ENCODE results near the gene PCMT1. TPM values are rescaled to one million over a fixed set of nuclear protein-coding genes. Genes with fewer than 3 reads are reported as not detected.

The PCMT1 gene
- total RNA-seq, 1 donor from 2014 or later = 133 TPM

- H3K9me3 ChIP-seq (ENCODE audit: low read depth) = no peaks in the 10 kb centered on the region
- no peaks in the 10 kb centered on the region for H4K20me1 ChIP-seq (ENCODE audit: low read depth)
- H3K36me3 Mint-ChIP-seq = peaks cover 6% of the 10 kb centered on the region
- H3K4me1 Mint-ChIP-seq = no peaks in the 10 kb centered on the region
- H3K27me3 Mint-ChIP-seq (ENCODE audit: insufficient read depth, low read depth) = peaks cover 2% of the 10 kb centered on the region
- H3K9me3 Mint-ChIP-seq = no peaks in the 10 kb centered on the region
- H3K4me1 ChIP-seq = no peaks in the 10 kb centered on the region
- no peak overlapping the region for H3K9ac ChIP-seq
- H3K27me3 ChIP-seq = no peaks in the 10 kb centered on the region
- no peak overlapping the region for H3K27ac ChIP-seq
- no peak overlapping the region for H3K4me2 ChIP-seq
- no peaks in the 10 kb centered on the region for H3F3A ChIP-seq (ENCODE audit: low read depth)
- no peaks in the 10 kb centered on the region for H3K36me3 ChIP-seq
- DNase-seq (ENCODE audit: low spot score) = no peak
- H3K4me3 ChIP-seq = no peak overlapping the region
- H3K4me3 Mint-ChIP-seq = no peak overlapping the region
- no peaks in the 10 kb centered on the region for H3K79me2 ChIP-seq (ENCODE audit: low read depth)
- no peak overlapping the region for H3K27ac Mint-ChIP-seq
- H2AFZ ChIP-seq (replicated peaks) = no peak overlapping the region
- TF ChIP-seq EZH2phosphoT487 (IDR thresholded peaks at IDR 0.05) (no peak), EZH2 (IDR thresholded peaks at IDR 0.05) (no peak), CTCF (IDR thresholded peaks at IDR 0.05) (no peak)
These were observed 63.8 kb downstream of the PCMT1 start for GRCh38 chr6:149813351-149813750.

GRCh38 chr6:149815788-149816187 lies 66.2 kb downstream of the PCMT1 start:
- Histone ChIP-seq H3K4me1 (no peaks in the 10 kb centered on the region), H3K4me3 (no peak overlapping the region), H3K4me2 (no peak overlapping the region), H4K20me1 (ENCODE audit: low read depth) (no peaks in the 10 kb centered on the region), H3K79me2 (ENCODE audit: low read depth) (no peaks in the 10 kb centered on the region), H3F3A (ENCODE audit: low read depth) (no peaks in the 10 kb centered on the region), H2AFZ (replicated peaks) (no peak overlapping the region), H3K27ac (no peak overlapping the region), H3K36me3 (no peaks in the 10 kb centered on the region), H3K9me3 (ENCODE audit: low read depth) (no peaks in the 10 kb centered on the region), H3K9ac (no peak overlapping the region), H3K27me3 (no peaks in the 10 kb centered on the region)
- Mint-ChIP-seq H3K27ac (no peak overlapping the region), H3K4me3 (no peak overlapping the region), H3K9me3 (no peaks in the 10 kb centered on the region), H3K4me1 (no peaks in the 10 kb centered on the region), H3K36me3 (peaks cover 8% of the 10 kb centered on the region), H3K27me3 (ENCODE audit: insufficient read depth, low read depth) (peaks cover 2% of the 10 kb centered on the region)
- DNase-seq (ENCODE audit: low spot score) = no peak
- TF ChIP-seq EZH2 (IDR thresholded peaks at IDR 0.05) = no peak
- TF ChIP-seq CTCF (IDR thresholded peaks at IDR 0.05) = no peak
- TF ChIP-seq EZH2phosphoT487 (IDR thresholded peaks at IDR 0.05) = no peak

- no peak overlapping the region for H3K4me3 ChIP-seq
- no peaks in the 10 kb centered on the region for H3K4me1 Mint-ChIP-seq
- H3K36me3 ChIP-seq = no peaks in the 10 kb centered on the region
- H3K4me1 ChIP-seq = no peaks in the 10 kb centered on the region
- no peak overlapping the region for H3K27ac ChIP-seq
- peaks cover 7% of the 10 kb centered on the region for H3K36me3 Mint-ChIP-seq
- H3K27me3 ChIP-seq = no peaks in the 10 kb centered on the region
- no peaks in the 10 kb centered on the region for H3K9me3 ChIP-seq (ENCODE audit: low read depth)
- no peak for DNase-seq (ENCODE audit: low spot score)
- no peaks in the 10 kb centered on the region for H3K9me3 Mint-ChIP-seq
- H3K79me2 ChIP-seq (ENCODE audit: low read depth) = no peaks in the 10 kb centered on the region
- TF ChIP-seq EZH2 (IDR thresholded peaks at IDR 0.05) (no peak), CTCF (IDR thresholded peaks at IDR 0.05) (no peak), EZH2phosphoT487 (IDR thresholded peaks at IDR 0.05) (no peak)
- no peak overlapping the region for H2AFZ ChIP-seq (replicated peaks)
- H3K27me3 Mint-ChIP-seq (ENCODE audit: insufficient read depth, low read depth) = no peaks in the 10 kb centered on the region
- no peaks in the 10 kb centered on the region for H4K20me1 ChIP-seq (ENCODE audit: low read depth)
- no peak overlapping the region for H3K9ac ChIP-seq
- no peak overlapping the region for H3K4me3 Mint-ChIP-seq
- H3F3A ChIP-seq (ENCODE audit: low read depth) = no peaks in the 10 kb centered on the region
- no peak overlapping the region for H3K4me2 ChIP-seq
- H3K27ac Mint-ChIP-seq = no peak overlapping the region
These were observed 71.0 kb downstream of the PCMT1 start for GRCh38 chr6:149820506-149820905.

All from neural progenitor cell (in vitro differentiated cells).